HCT116 (cell line): ENCODE data around the gene VAV1.

Experiments
- CEBPB ChIP-seq: IDR thresholded peaks from 2 replicates; pipeline ENCODE4 v1.6.1; 2012; ENCODE audit warnings: low read depth
- EGR1 ChIP-seq: IDR thresholded peaks from 2 replicates; pipeline ENCODE4 v1.6.1; 2012; ENCODE audit warnings: low read depth
- ELF1 ChIP-seq: IDR thresholded peaks from 2 replicates; pipeline ENCODE4 v1.6.1; 2012; ENCODE audit warnings: low read depth, borderline replicate concordance
- EZH2 ChIP-seq: fragments of 200-600 bp; sonication (generic); IDR thresholded peaks from 2 replicates; pipeline ENCODE4 v1.6.1; 2017; ENCODE audit warnings: antibody characterized with exemption, mixed run types
- EZH2phosphoT487 ChIP-seq: fragments of 200-600 bp; IDR thresholded peaks from 2 replicates; pipeline ENCODE4 v1.6.1; 2018; ENCODE audit warnings: antibody characterized with exemption, borderline replicate concordance
- JUND ChIP-seq: IDR thresholded peaks from 2 replicates; pipeline ENCODE4 v1.6.1; 2012
- POLR2A ChIP-seq: IDR thresholded peaks from 2 replicates; pipeline ENCODE4 v1.7.0; 2011; ENCODE audit warnings: borderline replicate concordance; ENCODE audit not compliant: insufficient read depth, insufficient read length; ENCODE audit errors: extremely low read depth
- POLR2AphosphoS5 ChIP-seq: IDR thresholded peaks from 2 replicates; pipeline ENCODE4 v1.6.1; 2011; ENCODE audit warnings: mild to moderate bottlenecking, low read depth, low read length, moderate library complexity
- RAD21 ChIP-seq: IDR thresholded peaks from 2 replicates; pipeline ENCODE4 v1.6.1; 2012; ENCODE audit warnings: low read depth, mild to moderate bottlenecking
- SIN3A ChIP-seq: IDR thresholded peaks from 2 replicates; pipeline ENCODE4 v1.6.1; 2012; ENCODE audit warnings: low read depth
- SP1 ChIP-seq: IDR thresholded peaks from 2 replicates; pipeline ENCODE4 v1.6.1; 2012; ENCODE audit warnings: low read depth
- SRF ChIP-seq: IDR thresholded peaks from 2 replicates; pipeline ENCODE4 v1.6.1; 2012; ENCODE audit warnings: low read depth
- YY1 ChIP-seq: IDR thresholded peaks from 2 replicates; pipeline ENCODE4 v1.6.1; 2011; ENCODE audit warnings: low read length, low read depth, moderate library complexity, mild to moderate bottlenecking; ENCODE audit not compliant: insufficient replicate concordance; ENCODE audit errors: extremely low read depth
- TF ChIP-seq, protein P1 (sequence below), 3 experiments: fragments of 200-600 bp in 1 of 3; sonication (generic) in 1 of 3; IDR thresholded peaks in 2 of 3; conservative IDR thresholded peaks in 1 of 3; 2 replicates each; pipeline ENCODE4 v1.5.1; 2012 to 2017; ENCODE audit warnings: low read depth in 2 of 3, low read length in 2 of 3, antibody characterized with exemption in 1 of 3, borderline replicate concordance in 1 of 3, control low read depth in 1 of 3, mild to moderate bottlenecking in 1 of 3, mixed read lengths in 1 of 3, mixed run types in 1 of 3, moderate library complexity in 1 of 3; ENCODE audit not compliant: insufficient read depth in 1 of 3

- TF ChIP-seq, protein P1, sequence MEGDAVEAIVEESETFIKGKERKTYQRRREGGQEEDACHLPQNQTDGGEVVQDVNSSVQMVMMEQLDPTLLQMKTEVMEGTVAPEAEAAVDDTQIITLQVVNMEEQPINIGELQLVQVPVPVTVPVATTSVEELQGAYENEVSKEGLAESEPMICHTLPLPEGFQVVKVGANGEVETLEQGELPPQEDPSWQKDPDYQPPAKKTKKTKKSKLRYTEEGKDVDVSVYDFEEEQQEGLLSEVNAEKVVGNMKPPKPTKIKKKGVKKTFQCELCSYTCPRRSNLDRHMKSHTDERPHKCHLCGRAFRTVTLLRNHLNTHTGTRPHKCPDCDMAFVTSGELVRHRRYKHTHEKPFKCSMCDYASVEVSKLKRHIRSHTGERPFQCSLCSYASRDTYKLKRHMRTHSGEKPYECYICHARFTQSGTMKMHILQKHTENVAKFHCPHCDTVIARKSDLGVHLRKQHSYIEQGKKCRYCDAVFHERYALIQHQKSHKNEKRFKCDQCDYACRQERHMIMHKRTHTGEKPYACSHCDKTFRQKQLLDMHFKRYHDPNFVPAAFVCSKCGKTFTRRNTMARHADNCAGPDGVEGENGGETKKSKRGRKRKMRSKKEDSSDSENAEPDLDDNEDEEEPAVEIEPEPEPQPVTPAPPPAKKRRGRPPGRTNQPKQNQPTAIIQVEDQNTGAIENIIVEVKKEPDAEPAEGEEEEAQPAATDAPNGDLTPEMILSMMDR (IDR thresholded peaks at IDR 0.05 in 2 of 3, conservative IDR thresholded peaks at IDR 0.05 in 1 of 3; ENCODE audit: borderline replicate concordance in 1 of 3, insufficient read depth in 1 of 3, low read depth in 2 of 3, low read length in 2 of 3) = no peak
- TF ChIP-seq JUND = no peak
- no peak for TF ChIP-seq POLR2AphosphoS5
- no peak for TF ChIP-seq POLR2A
- TF ChIP-seq YY1 = no peak
- TF ChIP-seq RAD21 = no peak
- TF ChIP-seq EZH2phosphoT487 = no peak
- TF ChIP-seq EZH2 = no peak
- no peak for TF ChIP-seq CEBPB
- no peak for TF ChIP-seq ELF1
- TF ChIP-seq EGR1 = no peak
- no peak for TF ChIP-seq SIN3A
- no peak for TF ChIP-seq SP1
- TF ChIP-seq SRF = no peak
These were observed 44.7 kb downstream of the VAV1 start for GRCh38 chr19:6817179-6817578.
